K562 (cell line): ENCODE data around the gene KLHDC7B. TPM values are rescaled to one million over a fixed set of nuclear protein-coding genes. Genes with fewer than 3 reads are reported as not detected.

Experiments
- ETV5 ChIP-seq: sonication (generic); formaldehyde crosslinking; IDR thresholded peaks from 2 replicates; pipeline ENCODE4 v1.4.0; 2020; ENCODE audit warnings: low read depth, mild to moderate bottlenecking, missing genetic modification reagents
- FIP1L1 ChIP-seq: fragments of 200-400 bp; formaldehyde crosslinking; IDR thresholded peaks from 2 replicates; pipeline ENCODE4 v1.6.1; 2018; ENCODE audit warnings: mild to moderate bottlenecking, low read depth, low read length; ENCODE audit not compliant: poor library complexity, severe bottlenecking
- KDM5B ChIP-seq: fragments of 200-600 bp; sonication (generic); IDR thresholded peaks from 2 replicates; pipeline ENCODE4 v1.6.1; 2012; ENCODE audit warnings: low read depth, mild to moderate bottlenecking, moderate library complexity, low read length, control low read depth, inconsistent platforms; ENCODE audit not compliant: insufficient replicate concordance
- SAFB2 ChIP-seq: fragments of 200-400 bp; formaldehyde crosslinking; IDR thresholded peaks from 2 replicates; pipeline ENCODE4 v1.6.1; 2018; ENCODE audit warnings: borderline replicate concordance, low read length, low read depth, moderate library complexity; ENCODE audit not compliant: severe bottlenecking
- SNAPC5 ChIP-seq: fragments of 250-450 bp; sonication (Bioruptor Pico); IDR thresholded peaks from 2 replicates; pipeline ENCODE4 v1.8.0; 2021; ENCODE audit warnings: moderate library complexity, mild to moderate bottlenecking, inconsistent platforms
- SPI1 ChIP-seq: IDR thresholded peaks from 2 replicates; pipeline ENCODE4 v1.6.1; 2011; ENCODE audit warnings: low read depth, low read length, control low read depth, borderline replicate concordance
- STAG1 ChIP-seq: sonication (generic); formaldehyde crosslinking; IDR thresholded peaks from 2 replicates; pipeline ENCODE4 v1.5.0; 2020; ENCODE audit warnings: missing genetic modification reagents, borderline replicate concordance
- ZBTB34 ChIP-seq: fragments of 250-450 bp; sonication (Bioruptor Pico); IDR thresholded peaks from 2 replicates; pipeline ENCODE4 v1.8.0; 2021; ENCODE audit warnings: mild to moderate bottlenecking, moderate library complexity
- ZNF146 ChIP-seq: IDR thresholded peaks from one replicate; pipeline ENCODE4 v1.6.1; 2018; ENCODE audit warnings: missing compliant biosample characterization; ENCODE audit not compliant: unreplicated experiment
- polyA plus RNA-seq, 8 experiments: library from polyadenylated mRNA; depleted of rRNA in 4 of 8; stranded (reverse) in 5 of 8; unstranded in 3 of 8; fragments of >200 nt; fragmentation: Nextera tagmentation in 2 of 8; fragmentation: Illumina TruSeq in 1 of 8; extraction: Ambion mirVana in 2 of 8; extraction: Trizol in 1 of 8; gene quantifications; 2 replicates each; pipeline versions ENCODE4 v1.2.1 to v1.2.3, GENCODE V29; 2011 to 2014; ENCODE audit warnings: inconsistent platforms in 1 of 8, missing spikeins in 1 of 8
- total RNA-seq, 7 experiments: library from RNA; depleted of rRNA in 6 of 7; stranded (reverse); fragments of >200 nt in 6 of 7; fragmentation: Illumina TruSeq in 2 of 7; extraction: Trizol in 2 of 7; gene quantifications; 2 replicates each; pipeline versions ENCODE4 v1.2.1 to v1.2.3, GENCODE V29; 2011 to 2021; ENCODE audit warnings: low replicate concordance in 1 of 7
- TF ChIP-seq, protein P1 (sequence below): fragments of 450-650 bp; IDR thresholded peaks from 2 replicates; pipeline ENCODE4 v1.7.1; 2018; ENCODE audit warnings: mild to moderate bottlenecking, low read depth; ENCODE audit not compliant: partially characterized antibody
- TF ChIP-seq, protein P2 (sequence below), 2 experiments: fragments of 450-650 bp in 1 of 2; sonication (generic) in 1 of 2; formaldehyde crosslinking in 1 of 2; IDR thresholded peaks in 1 of 2; conservative IDR thresholded peaks in 1 of 2; 2 replicates each; pipeline versions ENCODE4 v1.6.1 to v1.8.1; 2016 to 2023; ENCODE audit warnings: mild to moderate bottlenecking in 2 of 2, moderate library complexity in 2 of 2, inconsistent platforms in 1 of 2, missing genetic modification reagents in 1 of 2
- TF ChIP-seq, protein P3 (sequence below): fragments of 450-650 bp; IDR thresholded peaks from 2 replicates; pipeline ENCODE4 v1.6.1; 2016; ENCODE audit warnings: antibody characterized with exemption
- TF ChIP-seq, protein P4 (sequence below): sonication (generic); formaldehyde crosslinking; IDR thresholded peaks from 2 replicates; pipeline ENCODE4 v1.5.0; 2020; ENCODE audit warnings: missing genetic modification reagents
- TF ChIP-seq, protein P5 (sequence below): sonication (generic); formaldehyde crosslinking; IDR thresholded peaks from 2 replicates; pipeline ENCODE4 v1.8.1; 2023; ENCODE audit warnings: mild to moderate bottlenecking, missing genetic modification reagents, moderate library complexity

Gene KLHDC7B
- total and polyA plus RNA-seq, 9 of the 15 experiments (the other 6 are each of a cell fraction or from before 2014, with no cell fraction given) = 0.04 to 0.22 (median 0.05) TPM; not detected in 4

DNA sequence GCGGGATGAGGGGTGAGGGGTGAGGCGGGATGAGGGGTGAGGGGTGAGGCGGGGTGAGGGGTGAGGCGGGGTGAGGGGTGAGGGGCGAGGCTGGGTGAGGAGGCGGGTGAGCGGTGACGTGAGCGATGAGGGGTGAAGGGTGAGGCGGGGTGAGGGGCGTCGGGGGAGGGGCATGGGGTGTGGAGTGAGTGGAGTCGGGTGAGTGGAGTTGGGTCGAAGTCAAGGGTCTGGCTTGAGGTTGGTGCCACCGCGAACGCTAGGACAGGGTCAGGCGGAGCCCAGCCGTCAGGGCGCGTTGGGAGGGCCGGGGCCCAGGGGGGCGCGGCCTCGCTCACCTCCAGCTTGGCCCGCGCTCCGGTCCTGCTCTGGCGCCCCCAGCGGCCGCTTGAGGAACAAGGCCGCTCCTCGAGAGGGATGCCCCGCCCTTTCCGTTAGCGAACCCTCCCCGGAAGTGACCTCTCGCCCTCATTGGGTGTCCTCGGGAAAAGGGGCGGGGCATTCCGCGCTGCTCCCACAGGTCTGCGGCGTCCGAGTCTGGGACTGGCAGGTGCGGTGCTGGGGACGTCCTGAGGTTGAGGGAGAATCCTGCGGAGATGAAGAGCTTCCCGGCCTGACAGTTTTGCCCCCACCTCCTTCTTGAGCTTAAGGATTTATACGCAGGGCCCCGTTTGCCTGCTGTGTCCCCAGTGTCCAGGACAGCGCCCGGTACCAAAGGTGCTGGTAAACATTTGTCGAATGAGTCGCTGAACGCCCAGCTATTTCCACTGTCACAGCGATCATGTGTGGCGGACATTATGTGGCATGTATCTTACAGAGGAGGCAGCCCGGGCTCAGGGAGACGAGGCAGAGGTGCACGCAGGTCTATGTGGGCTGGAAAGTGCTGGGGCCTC, 17.1 kb downstream of the KLHDC7B start, which contains the start of gene SYCE3 (continued):
- TF ChIP-seq, protein P1, sequence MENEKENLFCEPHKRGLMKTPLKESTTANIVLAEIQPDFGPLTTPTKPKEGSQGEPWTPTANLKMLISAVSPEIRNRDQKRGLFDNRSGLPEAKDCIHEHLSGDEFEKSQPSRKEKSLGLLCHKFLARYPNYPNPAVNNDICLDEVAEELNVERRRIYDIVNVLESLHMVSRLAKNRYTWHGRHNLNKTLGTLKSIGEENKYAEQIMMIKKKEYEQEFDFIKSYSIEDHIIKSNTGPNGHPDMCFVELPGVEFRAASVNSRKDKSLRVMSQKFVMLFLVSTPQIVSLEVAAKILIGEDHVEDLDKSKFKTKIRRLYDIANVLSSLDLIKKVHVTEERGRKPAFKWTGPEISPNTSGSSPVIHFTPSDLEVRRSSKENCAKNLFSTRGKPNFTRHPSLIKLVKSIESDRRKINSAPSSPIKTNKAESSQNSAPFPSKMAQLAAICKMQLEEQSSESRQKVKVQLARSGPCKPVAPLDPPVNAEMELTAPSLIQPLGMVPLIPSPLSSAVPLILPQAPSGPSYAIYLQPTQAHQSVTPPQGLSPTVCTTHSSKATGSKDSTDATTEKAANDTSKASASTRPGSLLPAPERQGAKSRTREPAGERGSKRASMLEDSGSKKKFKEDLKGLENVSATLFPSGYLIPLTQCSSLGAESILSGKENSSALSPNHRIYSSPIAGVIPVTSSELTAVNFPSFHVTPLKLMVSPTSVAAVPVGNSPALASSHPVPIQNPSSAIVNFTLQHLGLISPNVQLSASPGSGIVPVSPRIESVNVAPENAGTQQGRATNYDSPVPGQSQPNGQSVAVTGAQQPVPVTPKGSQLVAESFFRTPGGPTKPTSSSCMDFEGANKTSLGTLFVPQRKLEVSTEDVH = peak; percentile 29
- TF ChIP-seq SAFB2 (no peak), SNAPC5 (CRISPR knock-in tag) (no peak), ZNF146 (CRISPR knock-in tag) (no peak), KDM5B (peak; percentile 55), ZBTB34 (no peak), STAG1 (CRISPR knock-in tag) (no peak; the same call in 1 of the 2 replicates), SPI1 (no peak), ETV5 (peak; percentile 82), FIP1L1 (no peak)
- TF ChIP-seq, protein P2, sequence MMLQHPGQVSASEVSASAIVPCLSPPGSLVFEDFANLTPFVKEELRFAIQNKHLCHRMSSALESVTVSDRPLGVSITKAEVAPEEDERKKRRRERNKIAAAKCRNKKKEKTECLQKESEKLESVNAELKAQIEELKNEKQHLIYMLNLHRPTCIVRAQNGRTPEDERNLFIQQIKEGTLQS (IDR thresholded peaks at IDR 0.05) = no peak
- TF ChIP-seq, protein P2 (CRISPR knock-in tag; conservative IDR thresholded peaks at IDR 0.05) = no peak
- TF ChIP-seq, protein P3, sequence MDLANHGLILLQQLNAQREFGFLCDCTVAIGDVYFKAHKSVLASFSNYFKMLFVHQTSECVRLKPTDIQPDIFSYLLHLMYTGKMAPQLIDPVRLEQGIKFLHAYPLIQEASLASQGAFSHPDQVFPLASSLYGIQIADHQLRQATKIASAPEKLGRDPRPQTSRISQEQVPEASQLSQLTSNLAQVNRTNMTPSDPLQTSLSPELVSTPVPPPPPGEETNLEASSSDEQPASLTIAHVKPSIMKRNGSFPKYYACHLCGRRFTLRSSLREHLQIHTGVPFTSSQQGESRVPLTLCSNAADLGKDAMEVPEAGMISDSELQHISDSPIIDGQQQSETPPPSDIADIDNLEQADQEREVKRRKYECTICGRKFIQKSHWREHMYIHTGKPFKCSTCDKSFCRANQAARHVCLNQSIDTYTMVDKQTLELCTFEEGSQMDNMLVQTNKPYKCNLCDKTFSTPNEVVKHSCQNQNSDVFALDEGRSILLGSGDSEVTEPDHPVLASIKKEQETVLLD = no peak
- TF ChIP-seq, protein P4, sequence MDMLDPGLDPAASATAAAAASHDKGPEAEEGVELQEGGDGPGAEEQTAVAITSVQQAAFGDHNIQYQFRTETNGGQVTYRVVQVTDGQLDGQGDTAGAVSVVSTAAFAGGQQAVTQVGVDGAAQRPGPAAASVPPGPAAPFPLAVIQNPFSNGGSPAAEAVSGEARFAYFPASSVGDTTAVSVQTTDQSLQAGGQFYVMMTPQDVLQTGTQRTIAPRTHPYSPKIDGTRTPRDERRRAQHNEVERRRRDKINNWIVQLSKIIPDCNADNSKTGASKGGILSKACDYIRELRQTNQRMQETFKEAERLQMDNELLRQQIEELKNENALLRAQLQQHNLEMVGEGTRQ (CRISPR knock-in tag) = no peak
- TF ChIP-seq, protein P5, sequence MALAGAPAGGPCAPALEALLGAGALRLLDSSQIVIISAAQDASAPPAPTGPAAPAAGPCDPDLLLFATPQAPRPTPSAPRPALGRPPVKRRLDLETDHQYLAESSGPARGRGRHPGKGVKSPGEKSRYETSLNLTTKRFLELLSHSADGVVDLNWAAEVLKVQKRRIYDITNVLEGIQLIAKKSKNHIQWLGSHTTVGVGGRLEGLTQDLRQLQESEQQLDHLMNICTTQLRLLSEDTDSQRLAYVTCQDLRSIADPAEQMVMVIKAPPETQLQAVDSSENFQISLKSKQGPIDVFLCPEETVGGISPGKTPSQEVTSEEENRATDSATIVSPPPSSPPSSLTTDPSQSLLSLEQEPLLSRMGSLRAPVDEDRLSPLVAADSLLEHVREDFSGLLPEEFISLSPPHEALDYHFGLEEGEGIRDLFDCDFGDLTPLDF (CRISPR knock-in tag) = no peak
